Measurements from ENCODE around the gene CCL17. TPM values are rescaled to one million over a fixed set of nuclear protein-coding genes. Genes with fewer than 3 reads are reported as not detected.

The CCL17 gene
- polyA plus RNA-seq, 1 donor: not detected

DNA sequence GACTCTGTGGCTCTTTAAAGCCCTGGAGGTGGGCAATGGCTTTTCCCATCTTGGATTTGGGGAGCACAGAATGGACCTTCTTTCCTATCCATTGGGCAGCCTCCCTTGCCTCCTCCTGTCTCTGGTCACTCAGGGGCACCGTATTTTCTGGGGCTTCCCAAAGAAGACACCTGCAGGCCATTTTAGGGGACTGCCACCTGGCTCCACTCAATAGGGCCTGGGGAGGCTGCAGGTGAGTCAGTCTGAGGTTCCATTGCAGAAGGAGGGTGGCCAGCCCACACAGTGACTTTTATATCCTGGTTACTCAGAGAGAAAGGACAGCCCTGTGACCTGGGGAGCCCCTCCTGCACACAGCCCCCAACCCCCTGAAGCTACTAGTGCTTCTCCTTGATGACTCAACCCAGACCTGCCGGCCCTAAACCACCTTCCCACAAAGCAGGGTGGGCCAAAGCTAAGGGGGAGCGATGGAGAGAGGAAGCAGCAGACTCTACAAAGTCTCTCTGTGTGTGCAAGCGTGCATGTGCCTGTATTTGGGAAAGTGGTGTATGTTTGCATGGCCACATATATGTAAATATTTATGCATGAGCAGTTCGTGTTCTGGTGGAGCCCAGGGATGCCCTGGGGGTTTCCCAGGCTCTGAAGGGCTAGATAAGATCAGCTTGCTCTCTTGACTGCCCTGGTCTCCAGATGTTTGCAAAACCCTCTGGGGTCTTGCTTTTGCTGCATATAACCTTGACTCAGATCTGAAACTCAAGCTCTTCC lies 27.3 kb upstream of the CCL17 start:
- DNase-seq: no peak

DNA sequence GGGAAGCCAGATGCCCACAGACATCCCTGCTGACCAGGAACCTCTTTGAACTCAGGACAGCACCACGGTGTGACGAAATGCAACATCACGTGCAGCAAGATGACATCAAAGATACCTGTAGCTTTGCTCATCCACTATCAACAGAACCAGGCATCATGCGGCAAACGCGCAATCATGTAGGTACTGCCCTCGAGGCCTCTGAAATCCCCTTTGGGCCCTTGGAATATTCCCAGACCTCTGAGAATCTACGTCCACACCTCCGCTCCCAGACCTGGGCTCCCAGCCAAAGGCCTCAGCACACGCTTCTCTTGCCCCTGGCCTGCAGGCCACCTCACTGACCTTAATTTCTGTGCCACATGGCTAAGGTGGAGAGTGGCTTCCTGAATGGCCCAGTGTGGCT lies 25.0 kb upstream of the CCL17 start:
- DNase-seq: no peak

- DNase-seq: no peak
Observed at GRCh38 chr16:57380671-57381462, 23.7 kb upstream of the CCL17 start.

DNA sequence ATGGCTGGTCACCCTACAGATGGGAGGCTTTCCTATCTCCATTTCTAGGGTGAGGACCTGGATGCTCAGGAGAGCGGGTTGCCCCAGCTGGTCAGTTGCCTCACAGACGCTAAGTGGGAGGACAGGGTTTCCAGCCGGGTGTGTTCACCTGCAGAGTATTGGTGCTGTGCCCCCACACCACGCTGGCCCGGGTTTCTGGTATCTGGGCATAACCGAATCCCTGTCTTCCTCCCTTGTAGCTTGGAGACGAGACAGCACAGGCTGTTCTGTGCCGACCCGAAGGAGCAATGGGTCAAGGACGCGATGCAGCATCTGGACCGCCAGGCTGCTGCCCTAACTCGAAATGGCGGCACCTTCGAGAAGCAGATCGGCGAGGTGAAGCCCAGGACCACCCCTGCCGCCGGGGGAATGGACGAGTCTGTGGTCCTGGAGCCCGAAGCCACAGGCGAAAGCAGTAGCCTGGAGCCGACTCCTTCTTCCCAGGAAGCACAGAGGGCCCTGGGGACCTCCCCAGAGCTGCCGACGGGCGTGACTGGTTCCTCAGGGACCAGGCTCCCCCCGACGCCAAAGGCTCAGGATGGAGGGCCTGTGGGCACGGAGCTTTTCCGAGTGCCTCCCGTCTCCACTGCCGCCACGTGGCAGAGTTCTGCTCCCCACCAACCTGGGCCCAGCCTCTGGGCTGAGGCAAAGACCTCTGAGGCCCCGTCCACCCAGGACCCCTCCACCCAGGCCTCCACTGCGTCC lies 22.6 kb upstream of the CCL17 start:
- no peak for DNase-seq

- DNase-seq: no peak
Observed at GRCh38 chr16:57382535-57383275, 21.9 kb upstream of the CCL17 start.

DNA sequence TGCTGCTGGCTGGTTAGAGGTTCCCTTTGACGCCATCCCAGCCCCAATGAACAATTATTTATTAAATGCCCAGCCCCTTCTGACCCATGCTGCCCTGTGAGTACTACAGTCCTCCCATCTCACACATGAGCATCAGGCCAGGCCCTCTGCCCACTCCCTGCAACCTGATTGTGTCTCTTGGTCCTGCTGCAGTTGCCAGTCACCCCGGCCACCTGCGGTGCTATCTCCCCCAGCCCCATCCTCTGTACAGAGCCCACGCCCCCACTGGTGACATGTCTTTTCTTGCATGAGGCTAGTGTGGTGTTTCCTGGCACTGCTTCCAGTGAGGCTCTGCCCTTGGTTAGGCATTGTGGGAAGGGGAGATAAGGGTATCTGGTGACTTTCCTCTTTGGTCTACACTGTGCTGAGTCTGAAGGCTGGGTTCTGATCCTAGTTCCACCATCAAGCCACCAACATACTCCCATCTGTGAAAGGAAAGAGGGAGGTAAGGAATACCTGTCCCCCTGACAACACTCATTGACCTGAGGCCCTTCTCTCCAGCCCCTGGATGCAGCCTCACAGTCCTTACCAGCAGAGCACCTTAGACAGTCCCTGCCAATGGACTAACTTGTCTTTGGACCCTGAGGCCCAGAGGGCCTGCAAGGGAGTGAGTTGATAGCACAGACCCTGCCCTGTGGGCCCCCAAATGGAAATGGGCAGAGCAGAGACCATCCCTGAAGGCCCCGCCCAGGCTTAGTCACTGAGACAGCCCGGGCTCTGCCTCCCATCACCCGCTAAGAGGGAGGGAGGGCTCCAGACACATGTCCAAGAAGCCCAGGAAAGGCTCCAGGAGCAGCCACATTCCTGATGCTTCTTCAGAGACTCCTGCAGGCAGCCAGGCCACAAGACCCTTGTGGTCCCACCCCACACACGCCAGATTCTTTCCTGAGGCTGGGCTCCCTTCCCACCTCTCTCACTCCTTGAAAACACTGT lies 21.0 kb upstream of the CCL17 start:
- DNase-seq: no peak

DNA sequence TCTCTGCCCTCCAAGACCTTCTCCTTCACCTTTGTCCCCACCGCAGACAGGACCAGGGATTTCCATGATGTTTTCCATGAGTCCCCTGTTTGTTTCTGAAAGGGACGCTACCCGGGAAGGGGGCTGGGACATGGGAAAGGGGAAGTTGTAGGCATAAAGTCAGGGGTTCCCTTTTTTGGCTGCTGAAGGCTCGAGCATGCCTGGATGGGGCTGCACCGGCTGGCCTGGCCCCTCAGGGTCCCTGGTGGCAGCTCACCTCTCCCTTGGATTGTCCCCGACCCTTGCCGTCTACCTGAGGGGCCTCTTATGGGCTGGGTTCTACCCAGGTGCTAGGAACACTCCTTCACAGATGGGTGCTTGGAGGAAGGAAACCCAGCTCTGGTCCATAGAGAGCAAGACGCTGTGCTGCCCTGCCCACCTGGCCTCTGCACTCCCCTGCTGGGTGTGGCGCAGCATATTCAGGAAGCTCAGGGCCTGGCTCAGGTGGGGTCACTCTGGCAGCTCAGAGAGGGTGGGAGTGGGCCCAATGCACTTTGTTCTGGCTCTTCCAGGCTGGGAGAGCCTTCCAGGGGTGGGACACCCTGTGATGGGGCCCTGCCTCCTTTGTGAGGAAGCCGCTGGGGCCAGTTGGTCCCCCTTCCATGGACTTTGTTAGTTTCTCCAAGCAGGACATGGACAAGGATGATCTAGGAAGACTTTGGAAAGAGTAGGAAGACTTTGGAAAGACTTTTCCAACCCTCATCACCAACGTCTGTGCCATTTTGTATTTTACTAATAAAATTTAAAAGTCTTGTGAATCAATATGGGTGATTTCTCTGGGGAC lies 20.1 kb upstream of the CCL17 start:
- no peak for DNase-seq

DNA sequence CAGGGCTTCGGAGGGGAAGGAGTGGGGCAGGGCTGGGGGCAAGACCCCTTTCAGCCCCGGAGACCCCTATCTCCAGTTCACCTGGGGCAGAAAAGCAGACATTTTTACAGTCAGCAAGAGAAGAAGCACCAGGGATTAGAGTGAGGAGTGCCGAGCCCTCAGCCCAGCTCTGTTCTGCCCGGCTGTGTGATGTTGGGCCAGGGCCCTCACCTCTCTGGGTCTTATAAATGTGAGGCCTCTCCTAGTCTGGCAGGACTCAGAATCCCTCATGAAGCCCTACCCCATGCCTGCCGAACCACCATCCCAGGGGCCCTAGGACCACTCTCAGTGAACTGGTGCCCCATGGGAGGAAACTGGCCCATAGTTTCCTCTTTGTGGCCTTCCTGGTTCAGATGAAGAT lies 19.5 kb upstream of the CCL17 start:
- no peak for DNase-seq

- peak; percentile 51 for DNase-seq
Observed at GRCh38 chr16:57386381-57386951, 18.1 kb upstream of the CCL17 start.

- no peak for DNase-seq
Observed at GRCh38 chr16:57387598-57388354, 16.8 kb upstream of the CCL17 start.

DNA sequence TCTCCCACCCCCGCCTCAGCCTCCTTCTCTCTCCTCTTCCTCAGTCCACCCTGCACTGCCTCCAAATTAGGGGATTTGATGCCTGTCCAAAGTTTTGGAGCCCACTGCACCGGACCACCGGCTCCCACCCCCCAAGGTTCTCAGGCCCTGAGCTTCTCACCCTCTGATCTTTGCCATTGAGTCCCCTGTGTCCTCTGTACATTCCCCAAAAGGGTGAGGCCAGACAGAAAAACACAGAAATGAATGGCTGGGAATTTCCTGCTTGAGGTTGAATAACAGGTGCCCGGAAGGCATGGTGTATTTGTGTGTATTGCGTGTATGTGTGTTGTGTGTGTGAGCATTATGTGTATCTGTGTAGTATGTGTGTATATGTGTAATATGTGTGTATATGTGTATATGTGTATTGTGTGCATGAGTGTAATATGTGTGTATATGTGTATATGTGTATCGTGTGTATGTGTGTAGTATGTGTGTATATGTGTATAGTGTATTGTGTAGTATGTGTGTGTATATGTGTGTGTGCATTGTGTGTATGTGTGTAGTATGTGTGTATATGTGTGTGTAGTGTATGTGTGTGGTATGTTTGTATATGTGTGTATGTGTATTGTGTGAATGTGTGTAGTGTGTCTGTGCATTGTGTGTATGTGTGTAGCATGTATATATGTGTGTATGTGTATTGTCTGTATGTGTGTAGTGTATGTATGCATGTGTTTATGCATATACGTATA lies 16.0 kb upstream of the CCL17 start:
- no peak for DNase-seq

GRCh38 chr16:57389087-57389468 lies 15.5 kb upstream of the CCL17 start:
- no peak for DNase-seq

GRCh38 chr16:57390636-57391295 lies 13.8 kb upstream of the CCL17 start:
- DNase-seq: peak; percentile 48

DNA sequence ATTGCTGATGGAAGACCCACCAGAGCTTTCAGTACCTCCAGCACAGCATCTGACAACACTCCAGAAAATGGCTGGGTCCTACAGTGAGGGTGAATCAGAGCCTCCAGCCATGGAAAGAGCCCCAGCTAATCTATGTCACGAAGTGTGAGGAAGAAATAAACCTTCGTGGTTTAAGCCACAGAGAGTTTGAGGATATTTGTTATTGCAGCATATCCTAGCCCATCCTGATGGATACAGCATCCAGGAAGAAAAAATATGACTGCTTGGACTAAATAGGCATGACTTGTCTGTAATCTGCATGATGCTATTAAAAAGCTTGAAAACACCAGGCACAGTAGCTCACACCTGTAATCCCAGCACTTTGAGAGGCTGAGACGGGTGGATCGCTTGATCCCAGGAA lies 13.3 kb upstream of the CCL17 start:
- no peak for DNase-seq

GRCh38 chr16:57391708-57392107 lies 12.9 kb upstream of the CCL17 start:
- DNase-seq: no peak

DNA sequence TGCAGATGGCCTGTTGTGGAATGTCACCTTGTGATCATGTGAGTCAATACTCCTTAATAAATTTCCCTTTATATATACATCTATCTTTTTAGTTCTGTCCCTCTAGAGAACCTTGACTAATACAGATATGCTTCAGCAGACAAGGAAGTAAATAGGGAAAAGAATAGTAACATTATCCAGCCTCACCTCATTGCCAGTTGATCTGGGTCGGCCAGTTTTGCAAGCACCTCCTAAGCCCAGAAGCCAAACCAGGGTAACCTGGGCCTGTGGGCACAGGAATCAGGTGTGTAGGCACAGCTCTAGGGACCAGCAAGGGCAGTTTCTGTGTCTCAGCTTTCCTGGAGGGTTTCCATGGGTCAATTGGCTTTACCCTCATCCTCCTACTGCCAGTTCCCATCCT lies 11.9 kb upstream of the CCL17 start:
- no peak for DNase-seq

GRCh38 chr16:57394444-57394843 lies 10.1 kb upstream of the CCL17 start:
- no peak for DNase-seq

- DNase-seq: no peak
Observed at GRCh38 chr16:57395026-57395425, 9.5 kb upstream of the CCL17 start.

Data from left kidney (tissue), 2 donors.